K562 (cell line): ENCODE data around the gene TELO2. TPM values are rescaled to one million over a fixed set of nuclear protein-coding genes. Genes with fewer than 3 reads are reported as not detected.

Experiments
- ATAC-seq: fragments of 200-7000 bp; cut with Tn5 transposase; 3 replicates; pipeline ENCODE4 v1.9.1; 2020; ENCODE audit warnings: moderate library complexity
- BruUV-seq: library from RNA; stranded (reverse); fragments of 400-500 nt; replicated peaks from 2 replicates; lab custom pipeline; 2021; lab: Mats Ljungman, UMichigan
- CTCF ChIA-PET: fragments of 300-600 bp; formaldehyde crosslinking; extraction: SDS; loops from one replicate; lab custom pipeline; 2021; ENCODE audit warnings: low intra/inter-chr PET ratio; lab: Yijun Ruan, JAX
- POLR2A ChIA-PET: fragments of 300-600, 350-650 bp; sonication (Branson Sonifier 250); formaldehyde crosslinking; extraction: SDS; loops from one replicate; lab custom pipeline; 2021; ENCODE audit warnings: antibody characterized with exemption, inconsistent platforms; lab: Yijun Ruan, JAX
- DNase-seq, 4 experiments: peaks; one replicate each; pipeline versions ENCODE4 v3.0.0 to v3.0.0-alpha.2; 2011 to 2018; ENCODE audit warnings: low spot score in 3 of 4, mixed read lengths in 3 of 4; ENCODE audit errors: extremely low read depth in 1 of 4
- FAIRE-seq: peaks from 2 replicates; lab custom pipeline; 2011; peaks lifted over from hg19 to GRCh38; lab: Jason Lieb, UNC
- H2AFZ ChIP-seq: 2 replicates; pipeline ENCODE4 v1.6.0; 2011; ENCODE audit warnings: low read depth, low read length, control low read depth, inconsistent platforms
- H3K27ac ChIP-seq: fragments of 200-600 bp; 3 replicates; pipeline ENCODE4 v1.8.0; 2011; ENCODE audit warnings: low read depth, mild to moderate bottlenecking, control low read depth, inconsistent platforms, low read length, moderate library complexity, mixed read lengths; ENCODE audit errors: extremely low read depth
- H3K27me3 ChIP-seq, 2 experiments: fragments of 300-600 bp in 1 of 2; 2 replicates in 1 of 2; 3 replicates in 1 of 2; pipeline versions ENCODE4 v1.6.0 to v1.8.0; 2011; ENCODE audit warnings: inconsistent platforms in 2 of 2, low read length in 2 of 2, mild to moderate bottlenecking in 1 of 2, mixed read lengths in 1 of 2, moderate library complexity in 1 of 2; ENCODE audit not compliant: control insufficient read depth in 2 of 2, insufficient read depth in 2 of 2
- H3K36me3 ChIP-seq: fragments of 300-600 bp; 3 replicates; pipeline ENCODE4 v1.8.0; 2011; ENCODE audit warnings: mild to moderate bottlenecking, low read length, inconsistent platforms; ENCODE audit not compliant: control insufficient read depth, insufficient read depth
- H3K4me1 ChIP-seq, 2 experiments: fragments of 200-600 bp in 1 of 2; replicated peaks in 1 of 2; 2 replicates in 1 of 2; 3 replicates in 1 of 2; pipeline versions ENCODE4 v1.5.1 to v1.8.0; 2011; ENCODE audit warnings: inconsistent platforms in 2 of 2, low read length in 2 of 2, mild to moderate bottlenecking in 1 of 2, mixed read lengths in 1 of 2, moderate library complexity in 1 of 2; ENCODE audit not compliant: control insufficient read depth in 2 of 2, insufficient read depth in 2 of 2
- H3K4me2 ChIP-seq: 2 replicates; pipeline ENCODE4 v1.6.1; 2011; ENCODE audit warnings: low read length, control low read depth, inconsistent platforms, mixed read lengths; ENCODE audit not compliant: insufficient read depth
- H3K4me3 ChIP-seq: fragments of 200-600 bp; sonication (generic), shearing (Covaris generic); 2 replicates; pipeline ENCODE4 v1.5.1; 2016; ENCODE audit warnings: control low read depth, inconsistent platforms
- H3K79me2 ChIP-seq: fragments of 200-600 bp; 3 replicates; pipeline ENCODE4 v1.8.0; 2011; ENCODE audit warnings: low read length, inconsistent platforms; ENCODE audit not compliant: control insufficient read depth, insufficient read depth
- H3K9ac ChIP-seq, 2 experiments: 2 replicates each; pipeline versions ENCODE4 v1.6.0 to v1.6.1; 2011; ENCODE audit warnings: low read depth in 2 of 2, low read length in 2 of 2, control low read depth in 1 of 2, inconsistent platforms in 1 of 2, mild to moderate bottlenecking in 1 of 2, mixed read lengths in 1 of 2; ENCODE audit not compliant: insufficient read depth in 1 of 2
- H3K9me1 ChIP-seq: one replicate; pipeline ENCODE4 v1.6.0; 2011; ENCODE audit warnings: inconsistent platforms, mild to moderate bottlenecking, low read length, moderate library complexity; ENCODE audit not compliant: control insufficient read depth, insufficient read depth
- H3K9me3 ChIP-seq: replicated peaks from 2 replicates; pipeline ENCODE4 v1.5.1; 2011; ENCODE audit warnings: low read depth, low read length, inconsistent platforms; ENCODE audit not compliant: control insufficient read depth, insufficient read depth
- H4K20me1 ChIP-seq: replicated peaks from 2 replicates; pipeline ENCODE4 v1.6.1; 2011; ENCODE audit warnings: low read length, inconsistent platforms, mixed read lengths; ENCODE audit not compliant: control insufficient read depth, insufficient read depth
- E2F1 ChIP-seq: sonication (generic); formaldehyde crosslinking; IDR thresholded peaks from 2 replicates; pipeline ENCODE4 v1.8.1; 2023; ENCODE audit warnings: mild to moderate bottlenecking, missing genetic modification reagents, moderate library complexity
- GABPB2 ChIP-seq: fragments of 250-450 bp; sonication (Bioruptor Pico); conservative IDR thresholded peaks from 2 replicates; pipeline ENCODE4 v1.5.1; 2021; ENCODE audit warnings: mild to moderate bottlenecking
- NEUROD1 ChIP-seq: fragments of 150-350 bp; IDR thresholded peaks from 2 replicates; pipeline ENCODE4 v1.6.1; 2014; ENCODE audit warnings: borderline replicate concordance, low read length, low read depth; ENCODE audit not compliant: partially characterized antibody
- THAP7 ChIP-seq: fragments of 250-450 bp; sonication (Bioruptor Pico); IDR thresholded peaks from 2 replicates; pipeline ENCODE4 v1.5.0; 2021
- ZNF511 ChIP-seq: sonication (generic); formaldehyde crosslinking; IDR thresholded peaks from 2 replicates; pipeline ENCODE4 v1.8.0; 2022; ENCODE audit warnings: mild to moderate bottlenecking, missing genetic modification reagents
- ZNF830 ChIP-seq: fragments of 250-450 bp; sonication (Bioruptor Pico); IDR thresholded peaks from 2 replicates; pipeline ENCODE4 v1.5.0; 2021; ENCODE audit warnings: mild to moderate bottlenecking
- WGBS: fragments of 100-300 bp; shearing (Covaris generic); methylation state at CpG from one replicate; pipeline ENCODE4 v1.1.6; 2016; ENCODE audit warnings: low coverage, mixed read lengths; ENCODE audit not compliant: insufficient coverage; ENCODE audit errors: missing lambda C conversion rate; 5-methylcytosine and 5-hydroxymethylcytosine counted together
- in situ Hi-C: fragments of 300-500 bp; cut with MboI; formaldehyde crosslinking; loops from 4 replicates; pipeline ENCODE4 v1.15.0; 2018; ENCODE audit warnings: inconsistent platforms, mixed read lengths
- intact Hi-C: fragments of 100-400 bp; cut with micrococcal nuclease; formaldehyde crosslinking; loops from 2 replicates; pipeline ENCODE4 v1.14.2; 2022
- polyA plus RNA-seq, 8 experiments: library from polyadenylated mRNA; depleted of rRNA in 4 of 8; stranded (reverse) in 5 of 8; unstranded in 3 of 8; fragments of >200 nt; fragmentation: Nextera tagmentation in 2 of 8; fragmentation: Illumina TruSeq in 1 of 8; extraction: Ambion mirVana in 2 of 8; extraction: Trizol in 1 of 8; gene quantifications; 2 replicates each; pipeline versions ENCODE4 v1.2.1 to v1.2.3, GENCODE V29; 2011 to 2014; ENCODE audit warnings: inconsistent platforms in 1 of 8, missing spikeins in 1 of 8
- total RNA-seq, 7 experiments: library from RNA; depleted of rRNA in 6 of 7; stranded (reverse); fragments of >200 nt in 6 of 7; fragmentation: Illumina TruSeq in 2 of 7; extraction: Trizol in 2 of 7; gene quantifications; 2 replicates each; pipeline versions ENCODE4 v1.2.1 to v1.2.3, GENCODE V29; 2011 to 2021; ENCODE audit warnings: low replicate concordance in 1 of 7

TELO2 gene
- total and polyA plus RNA-seq, 9 of the 15 experiments (the other 6 are each of a cell fraction or from before 2014, with no cell fraction given) = 0.51 to 91.8 (median 14.5) TPM

GRCh38 chr16:1556254-1556653, 63.1 kb downstream of the TELO2 start:
- no peaks in the 10 kb centered on the region for H3K9me1 ChIP-seq
- H3K79me2 ChIP-seq = no peaks in the 10 kb centered on the region
- WGBS = 67% methylated on average over 13 of the region's 13 CpGs
- H3K27ac ChIP-seq = no peak overlapping the region
- H3K4me3 ChIP-seq = no peak overlapping the region
- TF ChIP-seq THAP7 = no peak
- TF ChIP-seq E2F1 = no peak
- no peak for TF ChIP-seq GABPB2
- TF ChIP-seq ZNF511 (CRISPR knock-in tag) = no peak
- TF ChIP-seq NEUROD1 = no peak
- TF ChIP-seq ZNF830 = no peak
- no peaks in the 10 kb centered on the region for H3K36me3 ChIP-seq
- ChIA-PET CTCF (no interaction called here), POLR2A (no interaction called here)
- DNase-seq (no peak), FAIRE-seq (no peak), ATAC-seq (no peak)
- peaks cover 0 to 18% of the 10 kb centered on the region in 2 experiments; a peak in 3 of 5 replicates for H3K4me1 ChIP-seq
- BruUV-seq = no TSS peak
- no peaks in the 10 kb centered on the region for H4K20me1 ChIP-seq
- no peak overlapping the region; a peak in 1 of 4 replicates for H3K9ac ChIP-seq
- peaks cover under 1 to 12% of the 10 kb centered on the region in 2 experiments; a peak in 3 of 5 replicates for H3K27me3 ChIP-seq
- intact Hi-C loops (no loop called here), in situ Hi-C loops (no loop called here)
- H3K4me2 ChIP-seq = no peak overlapping the region
- no peaks in the 10 kb centered on the region for H3K9me3 ChIP-seq
- H2AFZ ChIP-seq = no peak overlapping the region
